ENCODE data around the gene MAP3K5.

The MAP3K5 gene

GRCh38 chr6:136673571-136673970 is 118.7 kb downstream of the MAP3K5 start:
- no peak overlapping the region for H3K4me3 ChIP-seq (ENCODE audit: low read depth, low read length)
- no peak for TF ChIP-seq CTCF (IDR thresholded peaks at IDR 0.05; ENCODE audit: borderline replicate concordance, insufficient read depth, low read depth, low read length)

- no peak overlapping the region for H3K4me3 ChIP-seq (ENCODE audit: low read depth, low read length)
Measured at GRCh38 chr6:136672144-136672543, 120.1 kb downstream of the MAP3K5 start.

GRCh38 chr6:136669299-136669699 is 123.0 kb downstream of the MAP3K5 start:
- no peak for TF ChIP-seq CTCF (IDR thresholded peaks at IDR 0.05; ENCODE audit: borderline replicate concordance, insufficient read depth, low read depth, low read length)
- H3K4me3 ChIP-seq (ENCODE audit: low read depth, low read length): no peak overlapping the region

More at GRCh38 chr6:136672144-136672543, 120.1 kb downstream of the MAP3K5 start:
- no peak for TF ChIP-seq CTCF (IDR thresholded peaks at IDR 0.05; ENCODE audit: borderline replicate concordance, insufficient read depth, low read depth, low read length)

- H3K4me3 ChIP-seq (ENCODE audit: low read depth, low read length): no peak overlapping the region
- no peak for TF ChIP-seq CTCF (IDR thresholded peaks at IDR 0.05; ENCODE audit: borderline replicate concordance, insufficient read depth, low read depth, low read length)
Measured at GRCh38 chr6:136668571-136668970, 123.7 kb downstream of the MAP3K5 start.

- TF ChIP-seq CTCF (IDR thresholded peaks at IDR 0.05; ENCODE audit: borderline replicate concordance, insufficient read depth, low read depth, low read length): no peak
- no peak overlapping the region for H3K4me3 ChIP-seq (ENCODE audit: low read depth, low read length)
Measured at GRCh38 chr6:136666041-136666440, 126.2 kb downstream of the MAP3K5 start.

GRCh38 chr6:136662347-136663237 is 129.7 kb downstream of the MAP3K5 start:
- H3K4me3 ChIP-seq (ENCODE audit: low read depth, low read length): no peak overlapping the region
- TF ChIP-seq CTCF (IDR thresholded peaks at IDR 0.05; ENCODE audit: borderline replicate concordance, insufficient read depth, low read depth, low read length): no peak

GRCh38 chr6:136660727-136661126 is 131.6 kb downstream of the MAP3K5 start:
- no peak for TF ChIP-seq CTCF (IDR thresholded peaks at IDR 0.05; ENCODE audit: borderline replicate concordance, insufficient read depth, low read depth, low read length)
- no peak overlapping the region for H3K4me3 ChIP-seq (ENCODE audit: low read depth, low read length)

Data from GM12875 (cell line).